ENCODE data around the gene METTL14.

Gene METTL14

GRCh38 chr4:118753685-118754084, 68.5 kb downstream of the METTL14 start:
- Histone ChIP-seq H3K9me3 (ENCODE audit: low read length) (no peaks in the 10 kb centered on the region), H3K36me3 (ENCODE audit: insufficient read depth, low read length) (peaks cover 11% of the 10 kb centered on the region; the same call in 1 of the 2 replicates), H3K27me3 (ENCODE audit: insufficient read depth, low read length) (no peaks in the 10 kb centered on the region), H3K27ac (ENCODE audit: low read depth, low read length, poor library complexity, severe bottlenecking) (no peak overlapping the region), H3K9me2 (ENCODE audit: low read depth, low read length) (no peaks in the 10 kb centered on the region), H3K4me2 (ENCODE audit: low read length) (no peak overlapping the region), H4K20me1 (ENCODE audit: insufficient read depth, low read length) (no peaks in the 10 kb centered on the region), H3F3A (ENCODE audit: insufficient read depth, low read length) (no peaks in the 10 kb centered on the region), H3K79me2 (ENCODE audit: insufficient read depth, low read length) (no peaks in the 10 kb centered on the region), H3K4me1 (ENCODE audit: insufficient read depth, low read length, severe bottlenecking) (peaks cover 13% of the 10 kb centered on the region), H2AFZ (ENCODE audit: low read length) (no peak overlapping the region), H3K4me3 (ENCODE audit: low read depth, low read length, poor library complexity, severe bottlenecking) (no peak overlapping the region), H3K9ac (ENCODE audit: low read length) (no peak overlapping the region)
- TF ChIP-seq CTCF (IDR thresholded peaks at IDR 0.05; ENCODE audit: low read length) (no peak), EZH2 (IDR thresholded peaks at IDR 0.05; ENCODE audit: borderline replicate concordance, low read length) (no peak)

GRCh38 chr4:118754890-118755289, 69.7 kb downstream of the METTL14 start:
- Histone ChIP-seq H4K20me1 (ENCODE audit: insufficient read depth, low read length) (no peaks in the 10 kb centered on the region), H3F3A (ENCODE audit: insufficient read depth, low read length) (no peaks in the 10 kb centered on the region), H3K79me2 (ENCODE audit: insufficient read depth, low read length) (no peaks in the 10 kb centered on the region), H3K9me3 (ENCODE audit: low read length) (no peaks in the 10 kb centered on the region), H3K27me3 (ENCODE audit: insufficient read depth, low read length) (no peaks in the 10 kb centered on the region), H3K9ac (ENCODE audit: low read length) (no peak overlapping the region), H3K27ac (ENCODE audit: low read depth, low read length, poor library complexity, severe bottlenecking) (no peak overlapping the region), H3K4me1 (ENCODE audit: insufficient read depth, low read length, severe bottlenecking) (peaks cover 25% of the 10 kb centered on the region), H3K4me3 (ENCODE audit: low read depth, low read length, poor library complexity, severe bottlenecking) (no peak overlapping the region), H3K9me2 (ENCODE audit: low read depth, low read length) (no peaks in the 10 kb centered on the region), H3K4me2 (ENCODE audit: low read length) (no peak overlapping the region), H3K36me3 (ENCODE audit: insufficient read depth, low read length) (peaks cover 11% of the 10 kb centered on the region; the same call in 1 of the 2 replicates), H2AFZ (ENCODE audit: low read length) (no peak overlapping the region)
- no peak for TF ChIP-seq EZH2 (IDR thresholded peaks at IDR 0.05; ENCODE audit: borderline replicate concordance, low read length)
- TF ChIP-seq CTCF (IDR thresholded peaks at IDR 0.05; ENCODE audit: low read length) = no peak

GRCh38 chr4:118755438-118756226, 70.4 kb downstream of the METTL14 start:
- Histone ChIP-seq H3K9me3 (ENCODE audit: low read length) (no peaks in the 10 kb centered on the region), H3K9ac (ENCODE audit: low read length) (no peak overlapping the region), H3K27ac (ENCODE audit: low read depth, low read length, poor library complexity, severe bottlenecking) (no peak overlapping the region), H4K20me1 (ENCODE audit: insufficient read depth, low read length) (no peaks in the 10 kb centered on the region), H3K4me3 (ENCODE audit: low read depth, low read length, poor library complexity, severe bottlenecking) (no peak overlapping the region), H2AFZ (ENCODE audit: low read length) (no peak overlapping the region), H3K27me3 (ENCODE audit: insufficient read depth, low read length) (no peaks in the 10 kb centered on the region), H3F3A (ENCODE audit: insufficient read depth, low read length) (no peaks in the 10 kb centered on the region), H3K4me1 (ENCODE audit: insufficient read depth, low read length, severe bottlenecking) (peaks cover 33% of the 10 kb centered on the region), H3K4me2 (ENCODE audit: low read length) (no peak overlapping the region), H3K9me2 (ENCODE audit: low read depth, low read length) (no peaks in the 10 kb centered on the region), H3K36me3 (ENCODE audit: insufficient read depth, low read length) (peaks cover 11% of the 10 kb centered on the region; the same call in 1 of the 2 replicates), H3K79me2 (ENCODE audit: insufficient read depth, low read length) (no peaks in the 10 kb centered on the region)
- TF ChIP-seq CTCF (IDR thresholded peaks at IDR 0.05; ENCODE audit: low read length) (no peak), EZH2 (IDR thresholded peaks at IDR 0.05; ENCODE audit: borderline replicate concordance, low read length) (no peak)
